Adipose tissue (tissue), 3 donors: Measurements from ENCODE around the gene NR0B2. TPM values are rescaled to one million over a fixed set of nuclear protein-coding genes. Genes with fewer than 3 reads are reported as not detected.

Experiments used
- H3K27ac ChIP-seq: one replicate; pipeline ENCODE4 v1.5.1; 2013; ENCODE audit warnings: low read depth, low read length
- WGBS, 3 donors: extraction: QIAGEN DNeasy Blood & Tissue Kit; methylation state at CpG; one replicate each; pipeline ENCODE4 v1.1.7; 2013; 5-methylcytosine and 5-hydroxymethylcytosine counted together
- polyA plus RNA-seq, 3 donors: library from polyadenylated mRNA; stranded (reverse); fragments of 200-250 nt; gene quantifications; one replicate each; pipeline ENCODE4 v1.2.3, GENCODE V29; 2013
- donor health status: healthy with polysubstance abuse.
- donor health status: Bipolar disorder and iron deficiency.
- donor health status: healthy.

NR0B2 gene
- polyA plus RNA-seq, 3 donors: 4.0 to 16.3 TPM; not detected in 1

GRCh38 chr1:26941311-26941710 is 27.5 kb upstream of the NR0B2 start:
- 79 to 95% (median 94%) methylated on average over 8 to 10 of the region's 10 CpGs for WGBS, 3 donors
- no peak overlapping the region for H3K27ac ChIP-seq

- 67 to 90% (median 90%) methylated on average over 2 of the region's 2 CpGs for WGBS, 3 donors
These were observed 24.9 kb upstream of the NR0B2 start for GRCh38 chr1:26938659-26939025.

GRCh38 chr1:26938004-26938658 is 24.4 kb upstream of the NR0B2 start:
- WGBS, 3 donors: 64 to 91% (median 88%) methylated on average over 4 of the region's 4 CpGs
- no peak overlapping the region for H3K27ac ChIP-seq

More at GRCh38 chr1:26938659-26939025, 24.9 kb upstream of the NR0B2 start:
- H3K27ac ChIP-seq: no peak overlapping the region

- WGBS, 3 donors: 69 to 90% (median 87%) methylated on average over 6 of the region's 6 CpGs
- no peak overlapping the region for H3K27ac ChIP-seq
These were observed 23.0 kb upstream of the NR0B2 start for GRCh38 chr1:26936823-26937222.

GRCh38 chr1:26932531-26932930 is 18.8 kb upstream of the NR0B2 start:
- WGBS, 3 donors: 81 to 88% (median 82%) methylated on average over 3 of the region's 3 CpGs

GRCh38 chr1:26923711-26924110 is 9.9 kb upstream of the NR0B2 start:
- H3K27ac ChIP-seq: no peak overlapping the region
- WGBS, 3 donors: 90 to 95% (median 94%) methylated on average over 3 of the region's 3 CpGs

More at GRCh38 chr1:26932531-26932930, 18.8 kb upstream of the NR0B2 start:
- H3K27ac ChIP-seq: no peak overlapping the region

- H3K27ac ChIP-seq: no peak overlapping the region
- 36 to 94% (median 87%) methylated on average over 3 of the region's 3 CpGs for WGBS, 3 donors
These were observed 9.1 kb upstream of the NR0B2 start for GRCh38 chr1:26922901-26923300.

- no peak overlapping the region for H3K27ac ChIP-seq
- 9 to 39% (median 38%) methylated on average over 6 of the region's 6 CpGs for WGBS, 3 donors
These were observed 8.6 kb upstream of the NR0B2 start for GRCh38 chr1:26922431-26922729.

- H3K27ac ChIP-seq: no peak within 1 kb of the TSS
- WGBS, 3 donors: 0 to 1% (median 1%) methylated on average over 77 to 83 of the region's 83 CpGs
These were observed 8.0 kb upstream of the NR0B2 start, which contains the start of gene NUDC for GRCh38 chr1:26921540-26922430. Gene NUDC, plus strand, starts transcription at chr1:26921743. Its CDS starts 106 bp downstream, at chr1:26921849.

- WGBS, 3 donors: 12 to 17% (median 15%) methylated on average over 7 of the region's 7 CpGs
- H3K27ac ChIP-seq: no peak overlapping the region
These were observed 7.4 kb upstream of the NR0B2 start for GRCh38 chr1:26921126-26921539.

- H3K27ac ChIP-seq: no peak overlapping the region
- WGBS, 3 donors: 25 to 74% (median 67%) methylated on average over 5 of the region's 5 CpGs
These were observed 1.5 kb upstream of the NR0B2 start for GRCh38 chr1:26915204-26915842.

- no peak overlapping the region for H3K27ac ChIP-seq
- 13 to 74% (median 67%) methylated on average over 5 of the region's 5 CpGs for WGBS, 3 donors
These were observed 404 bp downstream of the NR0B2 start for GRCh38 chr1:26913389-26913753.

GRCh38 chr1:26912147-26912490 is 1.7 kb downstream of the NR0B2 start:
- WGBS, 3 donors: 43 to 65% (median 45%) methylated on average over 2 of the region's 2 CpGs
- H3K27ac ChIP-seq: no peak overlapping the region

- WGBS, 3 donors: 39 to 92% (median 81%) methylated on average over 8 of the region's 8 CpGs
- H3K27ac ChIP-seq: no peak overlapping the region
These were observed 2.2 kb downstream of the NR0B2 start for GRCh38 chr1:26911399-26912146.

- no peak overlapping the region for H3K27ac ChIP-seq
- 47 to 78% (median 68%) methylated on average over 4 of the region's 4 CpGs for WGBS, 3 donors
These were observed 3.2 kb downstream of the NR0B2 start for GRCh38 chr1:26910343-26911160.

- no peak overlapping the region for H3K27ac ChIP-seq
- 56 to 90% (median 80%) methylated on average over 3 of the region's 3 CpGs for WGBS, 3 donors
These were observed 3.8 kb downstream of the NR0B2 start for GRCh38 chr1:26909951-26910342.

- no peak overlapping the region for H3K27ac ChIP-seq
- 42 to 72% (median 58%) methylated on average over 6 of the region's 6 CpGs for WGBS, 3 donors
These were observed 6.5 kb downstream of the NR0B2 start for GRCh38 chr1:26907071-26907917.
